ENCODE results near the gene NUTM2G.
"Not testable (repeated sequence)": the region's sequence is repeated elsewhere in the genome, so short reads cannot be mapped to it uniquely, and the experiment has no call there.

DNA sequence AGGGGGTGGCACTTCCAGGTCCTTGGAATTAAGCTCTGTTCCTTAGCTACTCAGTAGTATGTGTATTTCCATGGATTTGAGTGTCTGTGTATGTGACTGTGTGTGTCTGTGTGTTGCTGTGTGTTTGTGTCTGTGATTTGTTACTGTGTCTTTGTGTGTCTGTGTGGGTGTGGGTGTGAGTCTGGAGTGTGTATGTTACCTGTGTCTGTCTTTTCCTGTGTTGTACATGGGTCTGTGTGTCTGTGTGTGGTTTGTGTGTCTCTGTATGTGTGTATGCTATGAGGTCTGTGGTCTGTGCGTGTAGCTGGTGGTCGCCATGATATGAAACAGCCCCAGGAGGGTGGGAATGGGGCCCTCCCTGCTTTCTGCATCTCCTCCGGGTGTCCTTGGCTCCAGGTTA is 8.8 kb downstream of the NUTM2G start:
- TF ChIP-seq, protein P1, sequence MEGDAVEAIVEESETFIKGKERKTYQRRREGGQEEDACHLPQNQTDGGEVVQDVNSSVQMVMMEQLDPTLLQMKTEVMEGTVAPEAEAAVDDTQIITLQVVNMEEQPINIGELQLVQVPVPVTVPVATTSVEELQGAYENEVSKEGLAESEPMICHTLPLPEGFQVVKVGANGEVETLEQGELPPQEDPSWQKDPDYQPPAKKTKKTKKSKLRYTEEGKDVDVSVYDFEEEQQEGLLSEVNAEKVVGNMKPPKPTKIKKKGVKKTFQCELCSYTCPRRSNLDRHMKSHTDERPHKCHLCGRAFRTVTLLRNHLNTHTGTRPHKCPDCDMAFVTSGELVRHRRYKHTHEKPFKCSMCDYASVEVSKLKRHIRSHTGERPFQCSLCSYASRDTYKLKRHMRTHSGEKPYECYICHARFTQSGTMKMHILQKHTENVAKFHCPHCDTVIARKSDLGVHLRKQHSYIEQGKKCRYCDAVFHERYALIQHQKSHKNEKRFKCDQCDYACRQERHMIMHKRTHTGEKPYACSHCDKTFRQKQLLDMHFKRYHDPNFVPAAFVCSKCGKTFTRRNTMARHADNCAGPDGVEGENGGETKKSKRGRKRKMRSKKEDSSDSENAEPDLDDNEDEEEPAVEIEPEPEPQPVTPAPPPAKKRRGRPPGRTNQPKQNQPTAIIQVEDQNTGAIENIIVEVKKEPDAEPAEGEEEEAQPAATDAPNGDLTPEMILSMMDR (IDR thresholded peaks at IDR 0.05), result not testable (repeated sequence)
- not testable (repeated sequence) for TF ChIP-seq POLR2A (IDR thresholded peaks at IDR 0.05)
